Common myeloid progenitor, CD34-positive (primary cell): ENCODE measurements around the gene OGG1.

ENCODE experiments used
- CTCF ChIA-PET: fragments of 350-600 bp; sonication (Branson Sonifier 250); formaldehyde crosslinking; loops from one replicate; lab custom pipeline; 2021; ENCODE audit warnings: antibody characterized with exemption; lab: Charles Lee
- POLR2A ChIA-PET: fragments of 350-600 bp; sonication (Branson Sonifier 250); formaldehyde crosslinking; loops from one replicate; lab custom pipeline; 2021; ENCODE audit warnings: antibody characterized with exemption; lab: Charles Lee
- DNase-seq, 3 donors: peaks; one replicate each; pipeline versions ENCODE4 v3.0.0 to v3.0.0-alpha.2; 2013
- H3K27ac ChIP-seq, 2 experiments: 1 replicate in 1 of 2; 2 replicates in 1 of 2; pipeline ENCODE4 v1.7.0; 2013; ENCODE audit warnings: inconsistent platforms in 2 of 2, low read length in 2 of 2, mild to moderate bottlenecking in 2 of 2, low read depth in 1 of 2, moderate library complexity in 1 of 2; ENCODE audit not compliant: severe bottlenecking in 2 of 2, insufficient read depth in 1 of 2, poor library complexity in 1 of 2
- H3K27me3 ChIP-seq, 5 experiments: replicated peaks in 2 of 5; 1 replicate in 3 of 5; 2 replicates in 2 of 5; pipeline versions ENCODE4 v1.6.1 to v1.7.0; 2013; ENCODE audit warnings: low read length in 4 of 5, mild to moderate bottlenecking in 2 of 5, moderate library complexity in 2 of 5, inconsistent platforms in 1 of 5; ENCODE audit not compliant: insufficient read depth in 5 of 5, control insufficient read depth in 4 of 5
- H3K36me3 ChIP-seq, 4 experiments: 1 replicate in 2 of 4; 2 replicates in 2 of 4; pipeline versions ENCODE4 v1.6.1 to v1.7.0; 2013; ENCODE audit warnings: low read length in 3 of 4, control low read depth in 1 of 4, mild to moderate bottlenecking in 1 of 4; ENCODE audit not compliant: control insufficient read depth in 4 of 4, insufficient read depth in 4 of 4
- H3K4me1 ChIP-seq, 4 experiments: 1 replicate in 3 of 4; 2 replicates in 1 of 4; pipeline versions ENCODE4 v1.6.1 to v1.7.1; 2013; ENCODE audit warnings: low read length in 3 of 4, mild to moderate bottlenecking in 3 of 4, control low read depth in 1 of 4, inconsistent platforms in 1 of 4, moderate library complexity in 1 of 4; ENCODE audit not compliant: control insufficient read depth in 4 of 4, insufficient read depth in 4 of 4; ENCODE audit errors: control extremely low read depth in 1 of 4
- H3K4me3 ChIP-seq, 7 experiments: 1 replicate in 4 of 7; 2 replicates in 3 of 7; pipeline versions ENCODE4 v1.5.1 to v1.7.0; 2013; ENCODE audit warnings: mild to moderate bottlenecking in 7 of 7, low read length in 6 of 7, moderate library complexity in 6 of 7, inconsistent platforms in 2 of 7, low read depth in 2 of 7, control low read depth in 1 of 7; ENCODE audit not compliant: insufficient read depth in 4 of 7, control insufficient read depth in 1 of 7; ENCODE audit errors: extremely low read depth in 1 of 7
- H3K9me3 ChIP-seq, 5 experiments: 1 replicate in 4 of 5; 2 replicates in 1 of 5; pipeline versions ENCODE4 v1.6.1 to v1.7.1; 2013; ENCODE audit warnings: low read length in 4 of 5, mild to moderate bottlenecking in 2 of 5, inconsistent platforms in 1 of 5, low read depth in 1 of 5, moderate library complexity in 1 of 5; ENCODE audit not compliant: control insufficient read depth in 4 of 5, insufficient read depth in 2 of 5; ENCODE audit errors: control extremely low read depth in 1 of 5
- WGBS: methylation state at CpG from one replicate; pipeline ENCODE4 v1.1.5; 2013; ENCODE audit not compliant: insufficient coverage; 5-methylcytosine and 5-hydroxymethylcytosine counted together

OGG1 gene

DNA sequence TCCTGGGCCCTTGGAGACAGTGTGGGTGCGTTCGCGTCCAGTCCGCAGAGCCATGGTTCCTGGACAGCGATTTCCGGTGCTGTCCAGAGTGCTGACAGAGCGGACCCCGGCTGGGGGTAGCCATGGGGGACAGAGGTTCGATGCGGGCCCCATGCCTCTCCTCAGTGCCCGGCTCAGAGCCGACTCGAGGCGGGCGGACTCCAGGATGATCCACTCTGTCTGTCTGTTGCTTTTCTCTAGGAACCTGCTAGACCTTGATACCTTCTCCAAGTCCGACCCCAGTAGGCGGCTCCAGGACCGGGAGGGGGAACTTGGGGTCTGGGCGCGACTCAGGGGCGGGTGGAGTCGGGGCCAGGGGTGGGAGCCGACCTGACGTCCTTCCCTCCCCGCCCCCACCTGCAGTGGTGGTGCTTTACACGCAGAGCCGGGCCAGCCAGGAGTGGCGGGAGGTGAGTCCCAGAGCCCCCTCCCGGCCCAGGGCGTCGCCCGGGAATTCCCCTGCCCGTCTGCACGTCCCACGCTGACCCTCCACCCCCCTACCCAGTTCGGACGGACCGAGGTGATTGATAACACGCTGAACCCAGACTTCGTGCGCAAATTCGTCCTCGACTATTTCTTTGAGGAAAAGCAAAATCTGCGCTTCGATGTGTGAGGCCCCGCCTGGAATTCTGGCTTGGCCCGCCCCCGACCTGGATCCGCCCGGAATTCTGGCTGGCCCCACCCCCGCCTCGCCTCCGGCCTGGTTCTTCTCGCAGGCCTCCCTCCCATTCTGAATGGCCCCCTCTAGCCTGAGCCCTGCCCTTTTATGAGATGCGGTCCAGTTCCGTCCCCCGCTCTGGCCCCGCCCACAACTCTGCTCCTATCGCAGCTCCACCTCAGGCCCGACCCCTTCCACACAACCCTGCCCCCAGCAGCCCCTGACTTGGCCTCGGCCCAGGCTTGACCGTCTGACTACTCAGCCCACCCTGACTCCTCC is 45.1 kb upstream of the OGG1 start:
- Histone ChIP-seq H3K9me3 (no peaks in the 10 kb centered on the region), H3K27ac (no peak overlapping the region), H3K27me3 (peaks cover 0 to 41% (median 6%) of the 10 kb centered on the region in 5 experiments), H3K36me3 (peaks cover 2 to 29% (median 20%) of the 10 kb centered on the region in 4 experiments), H3K4me1 (peaks cover 0 to 18% (median 15%) of the 10 kb centered on the region in 4 experiments), H3K4me3 (peak overlapping the region in 6 of 7 experiments; percentile 15 to 69 (median 54))
- 2% methylated on average over 45 of the region's 62 CpGs for WGBS
- POLR2A ChIA-PET = no interaction called here
- CTCF ChIA-PET = interaction anchor here (1.4 to 2.2 kb wide), 2 partner anchors 11 to 13 kb away, joined by 4 to 5 read pairs; no protein-coding TSS in a partner anchor
- DNase-seq = peak in 2 of 3 donors; percentile 48 to 55

DNA sequence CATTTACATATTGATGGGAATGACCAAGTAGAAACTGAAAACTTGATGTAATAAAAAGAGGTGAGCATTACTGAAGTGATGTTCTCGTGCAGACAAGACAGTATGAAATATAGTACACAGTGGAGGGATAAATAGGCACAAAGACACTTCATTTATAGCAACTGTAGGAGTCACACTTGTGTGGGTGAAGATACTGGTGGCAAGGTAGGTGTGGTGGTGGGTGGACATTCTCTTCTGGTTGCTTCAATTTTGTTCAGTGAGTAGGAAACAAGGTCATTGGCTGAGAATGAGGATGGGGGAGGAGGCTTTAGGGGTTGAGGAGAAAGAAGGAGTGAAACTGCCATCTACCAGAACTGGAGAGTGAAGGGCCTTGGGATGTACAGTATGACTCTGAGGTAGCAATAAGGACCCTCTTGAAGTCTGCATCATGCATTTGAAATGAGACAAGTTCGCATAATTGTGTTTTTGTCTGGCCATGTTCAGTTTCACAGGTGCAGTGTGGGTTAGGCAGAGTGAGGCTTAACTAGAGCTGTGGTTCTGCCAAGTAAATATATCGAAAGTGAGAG is 39.5 kb upstream of the OGG1 start:
- Histone ChIP-seq H3K27me3 (peaks cover 0 to 16% (median 2%) of the 10 kb centered on the region in 5 experiments), H3K27ac (no peak overlapping the region), H3K36me3 (no peaks in the 10 kb centered on the region), H3K9me3 (no peaks in the 10 kb centered on the region), H3K4me1 (peaks cover 2 to 7% (median 6%) of the 10 kb centered on the region in 4 experiments), H3K4me3 (no peak overlapping the region)
- CTCF ChIA-PET = interaction anchor here (1.5 kb wide), 1 partner anchor 19 kb away, joined by 4 read pairs; no protein-coding TSS in a partner anchor
- POLR2A ChIA-PET = no interaction called here
- 98% methylated on average over 3 of the region's 3 CpGs for WGBS
- DNase-seq = no peak

DNA sequence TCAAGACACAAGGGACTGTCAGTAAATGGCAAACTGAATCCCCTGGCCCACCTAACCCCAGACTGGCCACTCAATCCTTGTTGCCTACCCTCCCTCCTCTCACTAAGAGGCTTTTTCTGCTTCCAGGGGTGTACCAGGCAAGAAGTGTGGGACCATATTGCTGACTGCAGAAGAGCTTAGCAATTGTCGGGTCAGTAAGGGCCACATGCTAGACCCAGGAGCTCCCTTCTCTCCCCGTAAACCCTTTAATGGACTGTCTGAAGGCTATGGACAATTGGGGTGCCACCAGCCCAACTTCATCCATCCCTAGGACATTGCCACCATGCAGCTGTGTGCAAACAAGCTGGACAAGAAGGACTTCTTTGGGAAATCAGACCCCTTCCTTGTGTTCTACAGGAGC is 37.3 kb upstream of the OGG1 start:
- ChIA-PET POLR2A (no interaction called here), CTCF (interaction anchor here (1.1 to 2.4 kb wide), 5 partner anchors 8 to 356 kb away, joined by 3 to 8 read pairs (median 4); no protein-coding TSS in a partner anchor)
- Histone ChIP-seq H3K36me3 (no peaks in the 10 kb centered on the region), H3K4me1 (peaks cover 2 to 17% (median 15%) of the 10 kb centered on the region in 4 experiments), H3K9me3 (no peaks in the 10 kb centered on the region), H3K27ac (no peak overlapping the region), H3K27me3 (no peaks in the 10 kb centered on the region), H3K4me3 (no peak overlapping the region)
- WGBS = 96% methylated on average over 2 of the region's 2 CpGs
- DNase-seq = no peak

DNA sequence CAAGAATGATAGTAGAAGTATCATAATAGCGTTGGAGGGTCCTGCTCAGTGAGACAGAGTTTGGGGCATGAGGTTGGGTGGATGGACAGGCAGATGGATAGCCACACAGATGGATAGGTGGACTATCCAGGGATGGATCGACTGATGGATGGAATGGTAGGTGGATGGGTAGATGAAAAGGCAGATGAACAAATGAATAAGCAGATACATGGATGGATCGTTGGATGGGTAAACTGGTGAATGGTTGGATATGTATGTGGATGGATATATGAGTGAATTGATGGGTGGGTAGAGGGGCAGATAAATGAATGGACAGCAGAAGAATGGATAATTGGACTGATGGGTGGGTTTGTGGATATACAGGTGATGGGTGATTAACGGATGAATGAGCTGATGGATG is 36.6 kb upstream of the OGG1 start:
- no peak for DNase-seq
- peaks cover 2 to 17% (median 15%) of the 10 kb centered on the region in 4 experiments for H3K4me1 ChIP-seq
- no peaks in the 10 kb centered on the region for H3K27me3 ChIP-seq
- ChIA-PET CTCF (interaction anchor here (1.5 to 2.4 kb wide), 2 partner anchors 14 to 355 kb away, joined by 3 to 8 read pairs; no protein-coding TSS in a partner anchor), POLR2A (no interaction called here)
- H3K9me3 ChIP-seq = no peaks in the 10 kb centered on the region
- H3K4me3 ChIP-seq = no peak overlapping the region
- H3K27ac ChIP-seq = no peak overlapping the region
- no peaks in the 10 kb centered on the region for H3K36me3 ChIP-seq
- WGBS = 95% methylated on average over 4 of the region's 4 CpGs

DNA sequence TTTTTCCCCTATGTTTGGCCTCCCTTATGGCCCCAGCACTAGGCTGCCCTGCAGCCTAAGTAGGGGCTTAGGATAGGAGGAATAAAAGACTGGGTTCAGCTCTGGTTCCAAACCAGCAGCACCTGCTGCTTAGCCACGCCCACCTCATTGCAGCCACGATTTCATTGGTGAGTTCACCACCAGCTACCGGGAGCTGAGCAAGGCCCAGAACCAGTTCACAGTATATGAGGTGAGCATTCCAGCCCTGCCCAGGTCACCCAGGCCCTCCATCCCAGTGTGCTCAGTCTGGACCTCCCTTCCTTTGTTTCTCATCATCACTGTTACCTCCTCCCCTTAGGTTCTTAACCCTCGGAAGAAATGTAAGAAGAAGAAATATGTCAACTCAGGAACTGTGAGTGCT is 34.6 kb upstream of the OGG1 start:
- DNase-seq = peak in 2 of 3 donors; percentile 23 to 34
- Histone ChIP-seq H3K4me3 (peak overlapping the region in 3 of 7 experiments; percentile 0 to 16 (median 14)), H3K9me3 (no peaks in the 10 kb centered on the region), H3K27me3 (no peaks in the 10 kb centered on the region), H3K4me1 (peaks cover 2 to 17% (median 15%) of the 10 kb centered on the region in 4 experiments), H3K27ac (peak overlapping the region in 1 of 2 experiments; percentile 49), H3K36me3 (no peaks in the 10 kb centered on the region)
- WGBS = 35% methylated on average over 3 of the region's 4 CpGs
- ChIA-PET POLR2A (interaction anchor here (1.2 kb wide), 1 partner anchor 16 kb away, joined by 5 read pairs; no protein-coding TSS in a partner anchor), CTCF (interaction anchor here (0.7 to 8.9 kb wide), 13 partner anchors 8 to 272 kb away, joined by 3 to 107 read pairs (median 3); partner anchors contain the start of genes BRPF1, CPNE9 and OGG1)

DNA sequence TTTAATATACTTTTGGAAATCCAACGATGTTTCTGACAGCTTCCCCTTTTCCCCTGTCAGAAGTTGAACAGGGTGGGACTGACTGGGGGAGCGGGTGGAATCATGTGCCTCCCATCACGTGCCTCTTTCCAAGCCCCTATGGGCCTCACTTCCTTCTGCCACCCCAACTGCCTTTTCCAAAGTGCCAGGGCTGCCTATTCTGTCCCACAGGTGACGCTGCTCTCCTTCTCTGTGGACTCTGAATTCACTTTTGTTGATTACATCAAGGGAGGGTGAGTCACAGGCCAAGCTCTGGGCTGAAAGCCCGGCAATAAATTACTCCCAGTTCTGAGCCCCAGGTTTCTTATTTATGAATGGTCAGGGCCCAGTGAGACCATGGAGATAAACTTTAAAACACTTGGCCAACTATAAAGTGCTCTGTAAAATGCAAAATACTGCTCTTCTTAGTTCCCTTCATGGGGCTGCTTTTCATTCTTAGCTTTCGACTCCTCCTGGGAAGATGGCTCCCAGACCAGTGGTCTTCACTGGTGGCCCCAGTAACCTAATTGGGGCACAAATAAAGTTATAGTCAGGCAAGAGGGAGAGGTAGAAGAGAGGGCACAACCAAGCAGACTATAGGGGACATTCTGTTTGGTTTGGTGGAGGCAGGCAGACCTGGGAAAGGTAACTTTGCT is 33.9 kb upstream of the OGG1 start:
- H3K36me3 ChIP-seq = no peaks in the 10 kb centered on the region
- DNase-seq = peak; percentile 89 to 92 (median 91)
- peaks cover 2 to 17% (median 15%) of the 10 kb centered on the region in 4 experiments for H3K4me1 ChIP-seq
- POLR2A ChIA-PET = interaction anchor here (0.6 to 1.2 kb wide), 3 partner anchors 8 to 15 kb away, joined by 3 to 5 read pairs (median 4); no protein-coding TSS in a partner anchor
- no peaks in the 10 kb centered on the region for H3K27me3 ChIP-seq
- 22% methylated on average over 5 of the region's 6 CpGs for WGBS
- H3K4me3 ChIP-seq = no peak overlapping the region
- H3K9me3 ChIP-seq = no peaks in the 10 kb centered on the region
- peak overlapping the region; percentile 23 to 56 for H3K27ac ChIP-seq
- CTCF ChIA-PET = interaction anchor here (0.6 to 8.9 kb wide), 17 partner anchors 8 to 342 kb away, joined by 3 to 107 read pairs (median 3); partner anchors contain the start of genes BRPF1, CPNE9 and OGG1
